ENCODE data around the gene OBSCN. TPM values are rescaled to one million over a fixed set of nuclear protein-coding genes. Genes with fewer than 3 reads are reported as not detected.
A peak's percentile ranks its signal among the peaks of the same experiment; 100 is the strongest.
"Not testable (repeated sequence)": the region's sequence is repeated elsewhere in the genome, so short reads cannot be mapped to it uniquely, and the experiment has no call there.

OBSCN gene
- total RNA-seq, 1 donor from 2014 or later = 23.1 TPM

DNA sequence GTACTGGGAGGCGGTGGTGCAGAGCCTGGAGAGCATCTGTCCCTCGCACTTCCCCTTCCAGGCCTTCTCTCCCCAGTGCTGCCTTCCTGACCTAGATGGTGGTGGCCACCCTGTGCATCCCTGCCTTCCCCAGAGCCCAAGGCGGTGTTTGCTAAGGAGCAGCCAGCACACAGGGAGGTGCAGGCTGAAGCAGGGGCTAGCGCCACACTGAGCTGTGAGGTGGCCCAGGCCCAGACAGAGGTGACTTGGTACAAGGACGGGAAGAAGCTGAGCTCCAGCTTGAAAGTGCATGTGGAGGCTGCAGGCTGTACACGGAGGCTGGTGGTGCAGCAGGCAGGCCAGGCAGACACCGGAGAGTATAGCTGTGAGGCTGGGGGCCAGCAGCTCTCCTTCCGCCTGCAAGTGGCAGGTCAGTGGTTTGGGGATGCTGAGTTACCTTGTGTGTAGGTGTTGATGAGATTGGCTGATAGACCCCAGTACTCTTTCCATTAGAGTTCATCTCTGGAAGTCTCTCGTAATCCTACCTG is 51.6 kb downstream of the OBSCN start:
- no peak for DNase-seq (ENCODE audit: low spot score)

DNA sequence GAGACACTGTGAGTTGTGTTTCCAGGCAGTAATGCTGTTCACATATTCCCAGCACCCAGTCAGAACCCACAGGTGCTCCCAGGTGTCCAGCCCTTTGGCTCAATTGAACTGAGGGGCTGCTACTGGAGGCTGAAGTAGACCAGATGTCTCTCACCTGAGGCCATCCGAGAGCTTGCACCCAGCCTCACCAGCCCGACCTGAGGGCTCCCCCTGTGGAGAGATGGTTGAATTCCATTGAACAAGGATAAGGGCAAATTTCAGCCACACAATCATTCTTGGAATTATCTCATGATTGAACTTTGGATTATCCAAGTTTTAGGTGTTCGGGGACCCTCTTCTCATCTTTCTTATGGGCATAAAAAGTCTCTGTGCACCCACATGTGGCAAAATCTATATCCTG is 52.1 kb downstream of the OBSCN start:
- DNase-seq (ENCODE audit: low spot score) = no peak

DNA sequence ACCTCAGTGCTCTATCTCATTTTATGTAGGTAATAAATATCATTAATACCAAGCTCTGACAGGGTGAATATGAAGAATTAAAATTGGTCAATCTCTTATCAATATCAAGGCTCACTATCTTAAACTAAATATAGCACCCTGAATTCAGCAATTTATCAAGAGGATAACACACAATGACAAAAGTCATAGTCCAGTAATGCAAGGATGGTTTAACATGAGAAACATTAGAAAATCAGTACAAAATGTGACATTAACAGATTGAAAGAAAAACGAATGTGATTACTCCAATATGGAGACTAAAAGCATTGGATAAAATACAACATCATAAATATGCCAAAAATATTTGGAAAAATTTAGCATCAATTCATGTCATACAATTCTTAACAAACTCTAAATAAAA is 53.9 kb downstream of the OBSCN start:
- no peak for DNase-seq (ENCODE audit: low spot score)

DNA sequence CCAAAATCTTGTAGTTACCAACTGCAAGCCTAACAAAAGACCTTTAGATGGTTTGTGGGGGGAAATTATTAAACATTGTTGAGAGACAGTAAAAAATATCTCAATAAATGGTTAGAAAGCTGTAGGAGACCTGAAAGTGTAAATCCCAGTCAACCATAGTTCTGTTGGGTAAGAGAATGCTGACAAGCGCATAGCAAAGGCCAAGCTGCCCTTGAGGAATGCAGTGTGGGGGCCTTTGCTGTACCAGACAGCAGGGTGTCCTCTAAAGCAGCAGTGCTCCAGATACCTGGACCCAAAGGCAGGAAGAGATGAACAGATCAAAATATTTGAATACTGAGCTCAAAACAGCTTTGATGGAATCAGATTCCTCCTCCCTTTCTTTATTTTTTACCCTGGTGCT is 54.6 kb downstream of the OBSCN start:
- no peak for DNase-seq (ENCODE audit: low spot score)

DNA sequence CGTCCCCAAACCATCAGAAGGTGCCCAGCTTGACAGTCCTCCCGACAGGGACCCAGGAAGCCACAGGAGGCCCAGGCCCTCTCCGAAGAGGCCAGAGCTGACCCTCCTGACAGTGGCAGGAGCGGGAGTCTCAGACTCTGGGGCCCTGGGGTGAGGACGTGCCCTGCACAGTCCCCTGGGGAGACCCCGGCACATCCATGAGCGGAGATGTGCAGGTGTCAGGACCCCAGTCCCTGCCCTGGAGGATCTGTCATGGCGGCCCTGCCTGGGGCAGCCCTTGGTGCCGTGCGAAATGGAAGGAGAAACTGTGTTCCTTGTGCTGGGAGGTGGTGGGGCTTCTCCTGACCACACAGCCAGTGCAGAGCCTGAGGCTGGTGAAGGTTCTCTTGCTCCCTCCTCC is 55.8 kb downstream of the OBSCN start:
- DNase-seq (ENCODE audit: low spot score) = no peak

DNA sequence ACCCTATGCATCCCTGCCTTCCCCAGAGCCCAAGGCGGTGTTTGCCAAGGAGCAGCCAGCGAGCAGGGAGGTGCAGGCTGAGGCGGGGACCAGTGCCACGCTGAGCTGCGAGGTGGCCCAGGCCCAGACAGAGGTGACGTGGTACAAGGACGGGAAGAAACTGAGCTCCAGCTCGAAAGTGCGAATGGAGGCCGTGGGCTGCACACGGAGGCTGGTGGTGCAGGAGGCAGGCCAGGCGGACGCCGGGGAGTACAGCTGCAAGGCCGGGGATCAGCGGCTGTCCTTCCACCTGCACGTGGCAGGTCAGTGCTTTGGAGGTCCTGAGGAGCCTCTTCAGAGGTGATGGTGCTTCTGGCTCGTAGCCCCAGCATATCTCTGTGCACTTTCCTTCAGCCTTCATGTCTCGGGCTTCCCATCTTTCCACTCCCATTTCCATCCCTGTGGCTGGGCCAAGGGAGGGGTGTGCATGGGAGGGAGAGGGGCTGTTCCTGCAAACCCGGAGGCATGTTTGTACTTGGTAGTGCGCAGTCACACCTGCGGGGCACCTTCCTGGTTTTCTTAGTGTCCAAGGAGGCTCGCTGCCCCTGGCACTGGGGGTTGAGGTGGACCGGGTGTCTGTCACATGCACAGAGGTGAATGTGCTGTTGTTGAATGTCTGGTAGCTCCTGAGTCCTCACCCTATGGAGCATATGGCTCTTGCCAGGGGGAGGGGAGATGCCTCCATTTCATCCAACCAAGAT is 56.4 kb downstream of the OBSCN start:
- DNase-seq (ENCODE audit: low spot score) = no peak

DNA sequence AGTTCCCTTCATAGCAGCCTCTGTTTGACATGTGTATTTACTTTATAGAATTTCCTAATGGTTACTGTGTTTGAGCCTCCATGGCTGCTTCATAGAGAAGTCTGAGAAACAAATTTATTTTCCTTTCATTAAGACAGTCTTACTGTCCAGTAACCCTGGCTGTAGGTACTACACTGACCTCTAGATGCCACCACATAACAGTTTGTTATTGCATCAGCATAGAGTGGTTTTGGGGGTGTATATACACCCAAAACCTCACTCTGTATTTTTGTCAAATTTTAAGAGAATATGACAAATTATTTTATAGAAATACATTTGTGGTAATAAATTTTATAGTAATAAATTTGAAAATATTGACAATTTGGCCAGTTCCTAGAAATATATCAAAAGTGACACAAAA is 57.3 kb downstream of the OBSCN start:
- DNase-seq (ENCODE audit: low spot score) = no peak

DNA sequence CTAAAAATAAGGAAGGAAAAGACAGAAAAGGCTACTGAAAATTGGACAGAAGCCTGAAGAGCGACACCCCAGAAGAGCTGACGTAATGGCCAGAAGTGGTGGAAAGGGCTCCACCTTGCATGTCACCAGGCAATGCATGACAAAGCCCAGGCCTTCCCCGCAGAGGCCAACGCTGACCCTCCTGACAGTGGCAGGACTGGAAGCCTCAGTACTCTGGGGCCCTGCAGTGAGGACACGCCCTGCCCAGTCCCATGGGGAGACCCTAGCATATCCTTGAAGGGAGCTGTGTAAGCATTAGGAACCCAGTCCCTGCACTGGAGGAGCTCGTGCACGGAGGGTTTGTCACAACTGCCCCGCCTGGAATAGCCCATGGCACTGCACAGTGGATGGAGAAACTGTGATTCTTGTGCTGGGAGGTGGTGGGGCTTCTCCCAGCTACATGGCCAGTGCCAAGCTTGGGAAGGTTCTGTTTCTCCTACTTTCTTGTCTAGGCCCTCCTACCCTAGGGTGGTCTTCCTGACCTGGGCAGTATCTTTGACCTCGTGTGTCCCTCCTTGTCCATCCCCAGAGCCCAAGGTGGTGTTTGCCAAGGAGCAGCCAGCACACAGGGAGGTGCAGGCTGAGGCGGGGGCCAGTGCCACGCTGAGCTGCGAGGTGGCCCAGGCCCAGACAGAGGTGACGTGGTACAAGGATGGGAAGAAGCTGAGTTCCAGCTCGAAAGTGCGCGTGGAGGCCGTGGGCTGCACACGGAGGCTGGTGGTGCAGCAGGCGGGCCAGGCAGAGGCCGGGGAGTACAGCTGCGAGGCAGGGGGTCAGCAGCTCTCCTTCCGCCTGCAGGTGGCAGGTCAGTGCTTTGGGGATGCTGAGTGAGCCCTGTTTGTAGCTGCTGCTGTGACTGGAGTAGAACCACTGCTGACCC is 60.4 kb downstream of the OBSCN start:
- DNase-seq (ENCODE audit: low spot score) = no peak

DNA sequence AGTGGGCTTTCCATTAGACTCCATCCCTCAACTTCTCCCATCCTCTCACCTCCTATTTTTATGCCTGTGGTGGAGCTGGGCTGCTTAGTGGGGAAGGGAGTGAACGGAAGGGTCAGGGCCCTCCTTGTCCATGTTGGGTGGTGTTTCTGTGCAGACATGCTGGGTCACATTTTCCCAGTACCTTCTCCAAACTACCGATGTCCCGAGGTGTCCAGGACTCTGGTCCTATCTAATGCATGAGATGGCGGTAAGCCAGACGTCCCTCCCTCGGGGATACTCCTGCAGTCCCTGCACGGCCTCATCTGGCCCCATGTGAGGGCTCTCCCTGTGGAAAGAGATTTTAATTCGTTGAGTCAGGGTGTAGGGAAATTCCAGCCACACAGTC is 61.0 kb downstream of the OBSCN start:
- no peak for DNase-seq (ENCODE audit: low spot score)

DNA sequence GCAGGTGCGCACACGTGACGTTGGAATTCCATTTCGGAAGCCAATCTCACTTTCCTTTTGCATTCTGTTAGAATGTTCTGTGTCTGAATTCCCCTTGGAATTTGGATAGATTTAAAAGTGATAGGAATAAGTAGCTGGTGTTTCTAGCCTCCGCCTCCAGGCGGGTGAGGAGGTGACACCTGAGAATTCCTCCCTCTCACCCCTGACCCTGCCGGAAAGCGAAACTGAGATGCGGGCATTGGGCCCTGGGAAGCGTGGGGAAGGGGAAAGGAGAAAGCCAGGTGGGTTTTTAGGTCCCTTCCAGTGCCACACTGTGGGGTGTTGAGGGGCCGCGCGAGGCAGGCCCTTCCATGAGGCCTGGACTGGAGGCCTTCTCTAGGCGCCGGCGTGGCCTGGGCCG is 61.6 kb downstream of the OBSCN start:
- DNase-seq (ENCODE audit: low spot score) = not testable (repeated sequence)

DNA sequence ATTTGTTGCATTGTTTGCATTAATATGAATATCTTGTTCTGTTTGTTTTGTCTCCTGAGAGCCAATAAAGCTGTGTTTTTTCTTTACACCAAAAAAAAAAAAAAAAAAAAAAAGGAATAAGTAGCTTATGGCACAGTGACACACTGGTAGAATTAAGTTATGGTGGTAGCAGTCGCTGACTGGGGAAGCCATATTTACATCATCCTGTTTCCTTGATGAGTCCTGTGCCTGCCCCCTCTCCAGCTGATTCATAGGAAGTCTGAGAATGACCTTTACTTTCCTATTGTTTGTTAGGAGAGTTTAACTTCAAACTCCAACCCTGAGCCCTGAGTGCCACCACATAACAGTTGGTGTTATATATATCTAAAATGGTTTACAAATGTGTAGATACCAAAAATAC is 62.2 kb downstream of the OBSCN start:
- no peak for DNase-seq (ENCODE audit: low spot score)

DNA sequence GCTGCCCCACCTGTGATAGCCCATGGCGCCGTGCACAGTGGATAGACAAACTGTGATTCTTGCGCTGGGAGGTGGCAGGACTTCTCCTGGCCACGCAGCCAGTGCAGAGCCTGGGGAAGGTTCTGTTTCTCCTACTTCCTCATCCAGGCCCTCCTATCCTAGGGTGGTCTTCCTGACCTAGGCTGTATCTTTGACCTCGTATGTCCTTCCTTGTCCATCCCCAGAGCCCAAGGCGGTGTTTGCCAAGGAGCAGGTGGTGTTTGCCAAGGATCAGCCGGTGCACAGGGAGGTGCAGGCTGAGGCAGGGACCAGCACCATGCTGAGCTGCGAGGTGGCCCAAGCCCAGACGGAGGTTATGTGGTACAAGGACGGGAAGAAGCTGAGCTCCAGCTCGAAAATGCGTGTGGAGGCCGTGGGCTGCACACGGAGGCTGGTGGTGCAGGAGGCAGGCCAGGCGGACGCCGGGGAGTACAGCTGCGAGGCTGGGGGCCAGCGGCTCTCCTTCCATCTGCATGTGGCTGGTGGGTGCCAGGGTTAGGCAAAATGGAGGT is 63.9 kb downstream of the OBSCN start:
- no peak for DNase-seq (ENCODE audit: low spot score)

DNA sequence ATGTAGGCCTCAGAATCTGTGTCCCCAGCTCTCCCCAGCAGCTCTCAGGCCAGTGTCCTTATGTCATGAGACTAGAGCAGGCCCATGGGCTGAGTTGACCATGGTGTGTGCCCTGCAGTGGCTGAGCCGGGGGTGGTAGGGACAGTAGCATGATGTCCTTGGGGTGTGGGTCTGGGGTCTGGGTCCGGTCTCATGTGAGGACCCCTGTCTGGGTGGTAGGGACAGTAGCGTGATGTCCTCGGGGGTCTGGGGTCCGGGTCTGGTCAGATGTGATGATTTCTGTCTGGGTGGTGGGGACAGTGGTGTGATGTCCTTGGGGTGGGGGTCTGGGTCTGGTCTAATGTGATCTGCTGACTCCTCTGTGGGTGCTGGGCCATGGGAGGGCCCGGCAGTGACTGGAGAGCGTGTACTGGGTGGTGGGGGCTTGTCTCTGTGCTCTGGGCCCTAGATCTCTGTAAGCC is 64.5 kb downstream of the OBSCN start:
- no peak for DNase-seq (ENCODE audit: low spot score)

DNA sequence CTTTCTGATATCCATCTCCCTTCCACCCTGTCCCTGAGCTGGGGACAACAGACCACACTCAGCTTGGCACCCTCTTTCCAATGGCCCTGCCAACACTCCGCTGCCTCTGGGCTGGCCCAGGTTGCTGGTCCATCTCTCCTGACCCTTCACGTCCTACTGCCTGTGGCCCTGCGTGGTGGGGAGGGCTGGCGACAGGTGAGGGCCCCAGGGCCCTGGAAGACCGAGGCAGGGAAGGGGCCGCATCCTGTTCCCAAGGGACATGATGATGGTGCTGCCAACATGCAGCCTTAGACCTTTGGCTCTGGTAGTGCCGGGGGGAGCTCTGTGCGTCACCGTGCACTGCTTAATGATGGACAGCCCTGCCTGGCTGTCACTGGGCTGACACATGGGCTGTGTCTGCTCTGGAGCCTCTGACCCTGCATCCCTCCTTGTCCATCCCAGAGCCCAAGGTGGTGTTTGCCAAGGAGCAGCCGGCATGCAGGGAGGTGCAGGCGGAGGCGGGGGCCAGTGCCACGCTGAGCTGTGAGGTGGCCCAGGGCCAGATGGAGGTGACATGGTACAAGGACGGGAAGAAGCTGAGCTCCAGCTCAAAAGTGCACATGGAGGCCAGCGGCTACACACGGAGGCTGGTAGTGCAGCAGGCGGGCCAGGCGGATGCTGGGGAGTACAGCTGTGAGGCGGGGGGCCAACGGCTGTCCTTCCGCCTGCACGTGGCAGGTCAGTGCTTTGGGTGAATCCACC is 65.2 kb downstream of the OBSCN start:
- no peak for DNase-seq (ENCODE audit: low spot score)

DNA sequence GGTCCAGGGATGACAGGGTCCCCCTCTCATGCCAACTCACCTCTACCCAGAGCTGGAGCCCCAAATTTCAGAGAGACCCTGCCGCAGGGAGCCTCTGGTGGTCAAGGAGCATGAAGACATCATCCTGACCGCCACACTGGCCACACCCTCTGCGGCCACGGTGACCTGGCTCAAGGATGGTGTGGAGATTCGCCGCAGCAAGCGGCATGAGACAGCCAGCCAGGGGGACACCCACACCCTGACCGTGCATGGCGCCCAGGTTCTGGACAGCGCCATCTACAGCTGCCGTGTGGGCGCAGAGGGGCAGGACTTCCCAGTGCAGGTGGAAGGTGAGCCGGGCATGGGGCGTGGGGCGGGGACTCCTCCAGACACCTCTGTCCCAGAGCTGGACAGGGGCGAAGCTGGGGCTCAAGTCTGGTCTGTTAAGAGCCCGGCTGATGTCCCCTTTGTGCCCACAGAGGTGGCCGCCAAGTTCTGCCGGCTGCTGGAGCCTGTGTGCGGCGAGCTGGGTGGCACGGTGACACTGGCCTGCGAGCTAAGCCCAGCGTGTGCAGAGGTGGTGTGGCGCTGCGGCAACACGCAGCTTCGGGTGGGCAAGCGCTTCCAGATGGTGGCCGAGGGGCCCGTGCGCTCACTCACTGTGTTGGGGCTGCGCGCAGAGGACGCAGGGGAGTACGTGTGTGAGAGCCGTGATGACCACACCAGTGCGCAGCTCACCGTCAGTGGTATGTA is 66.0 kb downstream of the OBSCN start:
- DNase-seq (ENCODE audit: low spot score) = no peak

DNA sequence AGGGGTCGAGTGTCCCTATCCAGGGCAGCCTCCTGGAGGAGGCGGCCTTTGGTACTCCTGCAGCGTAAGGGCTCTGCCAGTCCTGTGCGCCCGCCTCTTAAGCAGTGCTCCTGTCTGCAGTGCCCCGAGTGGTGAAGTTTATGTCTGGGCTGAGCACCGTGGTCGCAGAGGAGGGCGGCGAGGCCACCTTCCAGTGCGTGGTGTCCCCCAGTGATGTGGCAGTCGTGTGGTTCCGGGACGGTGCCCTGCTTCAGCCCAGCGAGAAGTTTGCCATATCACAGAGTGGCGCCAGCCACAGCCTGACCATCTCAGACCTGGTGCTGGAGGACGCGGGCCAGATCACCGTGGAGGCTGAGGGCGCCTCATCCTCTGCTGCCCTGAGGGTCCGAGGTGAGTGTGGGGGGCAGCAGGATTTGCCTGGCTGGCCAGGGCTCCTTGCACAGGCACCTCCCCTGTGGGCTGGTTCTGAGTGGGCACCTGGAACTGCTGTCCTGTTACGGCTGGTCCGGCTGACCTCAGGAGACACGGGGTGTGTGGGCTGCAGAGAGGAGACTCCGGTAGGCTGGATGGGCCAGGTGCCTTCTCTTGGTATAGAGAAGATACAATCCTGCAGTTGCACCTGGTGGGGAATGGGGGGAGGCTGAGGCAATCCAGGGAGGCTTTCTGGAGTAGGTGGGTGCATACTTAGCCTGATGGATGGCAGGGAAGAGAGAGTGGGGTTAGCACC is 66.8 kb downstream of the OBSCN start:
- no peak for DNase-seq (ENCODE audit: low spot score)

DNA sequence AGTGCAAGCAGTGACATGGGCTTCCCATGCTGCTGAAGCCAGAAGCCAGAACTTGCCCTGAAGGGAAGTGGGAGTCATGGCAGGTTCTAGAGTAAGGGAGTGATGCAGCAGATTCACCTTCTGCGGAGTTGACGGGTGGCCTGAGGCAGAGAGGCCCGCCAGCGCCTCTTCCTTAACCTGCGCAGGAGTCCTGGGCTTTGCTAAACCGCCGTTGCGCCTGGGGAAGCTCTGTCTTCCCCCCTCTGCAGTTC is 67.3 kb downstream of the OBSCN start:
- DNase-seq (ENCODE audit: low spot score) = no peak

DNA sequence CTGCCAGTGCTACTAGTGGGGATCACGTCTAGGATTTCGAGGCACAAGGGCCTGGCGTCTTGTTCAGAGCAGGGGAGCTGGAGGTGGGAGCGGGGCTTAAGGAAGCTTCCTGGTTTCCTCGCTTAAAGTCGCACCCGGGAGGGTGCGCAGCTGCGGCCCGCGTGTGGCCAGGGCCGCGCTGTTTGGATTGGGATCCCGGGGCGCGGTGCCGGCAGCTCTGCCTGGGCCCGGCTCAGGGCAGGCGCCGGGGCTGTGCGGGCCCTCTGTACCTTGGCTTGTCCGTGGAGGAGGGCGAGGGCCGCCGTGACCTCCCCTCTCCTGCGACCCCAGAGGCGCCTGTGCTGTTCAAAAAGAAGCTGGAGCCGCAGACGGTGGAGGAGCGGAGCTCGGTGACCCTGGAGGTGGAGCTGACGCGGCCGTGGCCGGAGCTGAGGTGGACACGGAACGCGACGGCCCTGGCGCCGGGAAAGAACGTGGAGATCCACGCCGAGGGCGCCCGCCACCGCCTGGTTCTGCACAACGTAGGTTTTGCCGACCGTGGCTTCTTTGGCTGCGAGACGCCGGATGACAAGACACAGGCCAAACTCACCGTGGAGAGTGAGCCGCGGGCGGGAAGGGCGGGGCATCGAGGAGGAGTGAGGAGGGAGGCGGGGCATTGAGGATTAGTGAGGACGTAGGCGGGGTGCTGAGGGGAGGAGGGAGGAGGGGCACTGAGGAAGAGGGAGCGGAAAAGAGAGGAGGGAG is 67.8 kb downstream of the OBSCN start:
- peak; percentile 95 for DNase-seq (ENCODE audit: low spot score)

DNA sequence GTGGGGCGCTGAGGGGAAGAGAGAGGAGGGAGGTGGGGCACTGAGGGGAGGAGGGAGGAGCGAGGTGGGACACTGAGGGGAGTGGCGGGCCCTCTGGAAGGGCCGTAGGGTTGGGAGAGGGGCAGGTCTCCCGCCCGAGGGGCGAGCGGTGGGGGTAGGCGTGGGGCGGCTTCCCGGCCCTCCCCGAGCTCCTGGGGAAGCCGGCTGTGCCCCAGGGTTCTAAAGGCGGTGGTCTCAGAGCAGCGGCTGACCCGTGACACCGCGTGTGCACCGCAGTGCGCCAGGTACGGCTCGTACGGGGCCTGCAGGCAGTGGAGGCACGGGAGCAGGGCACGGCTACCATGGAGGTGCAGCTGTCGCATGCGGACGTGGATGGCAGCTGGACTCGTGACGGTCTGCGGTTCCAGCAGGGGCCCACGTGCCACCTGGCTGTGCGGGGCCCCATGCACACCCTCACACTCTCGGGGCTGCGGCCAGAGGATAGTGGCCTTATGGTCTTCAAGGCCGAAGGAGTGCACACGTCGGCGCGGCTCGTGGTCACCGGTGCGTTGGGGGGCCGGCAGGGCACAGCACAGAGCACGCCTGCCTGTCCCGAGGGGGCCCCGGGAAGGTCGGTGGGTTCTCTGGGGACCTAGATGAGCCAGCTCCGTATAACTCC is 68.5 kb downstream of the OBSCN start:
- peak; percentile 5 for DNase-seq (ENCODE audit: low spot score)
